DOHH2 (cell line): ENCODE results near the gene SLC7A14.

Experiments used
- H3F3A ChIP-seq: fragments of 200-600 bp; sonication (generic), shearing (Covaris generic); 2 replicates; pipeline ENCODE4 v1.6.0; 2016; ENCODE audit warnings: antibody characterized with exemption, mild to moderate bottlenecking; ENCODE audit not compliant: control insufficient read depth, insufficient read depth
- H3K27ac ChIP-seq: fragments of 200-600 bp; sonication (generic); 2 replicates; pipeline ENCODE4 v1.5.1; 2014; ENCODE audit warnings: low read depth, mild to moderate bottlenecking, low read length, moderate library complexity
- H3K27me3 ChIP-seq: fragments of 200-600 bp; sonication (generic); 2 replicates; pipeline ENCODE4 v1.6.1; 2014; ENCODE audit warnings: mild to moderate bottlenecking, low read length, mixed read lengths; ENCODE audit not compliant: control insufficient read depth
- H3K36me3 ChIP-seq: fragments of 200-600 bp; sonication (generic); 2 replicates; pipeline ENCODE4 v1.6.1; 2014; ENCODE audit warnings: mild to moderate bottlenecking, low read length, moderate library complexity, mixed read lengths; ENCODE audit not compliant: control insufficient read depth
- H3K4me1 ChIP-seq: fragments of 200-600 bp; sonication (generic); 2 replicates; pipeline ENCODE4 v1.6.1; 2014; ENCODE audit warnings: mild to moderate bottlenecking, low read length, mixed read lengths; ENCODE audit not compliant: control insufficient read depth
- H3K4me2 ChIP-seq: fragments of 200-600 bp; sonication (generic); 2 replicates; pipeline ENCODE4 v1.6.0; 2014; ENCODE audit warnings: mild to moderate bottlenecking, low read length, moderate library complexity
- H3K4me3 ChIP-seq: fragments of 200-600 bp; sonication (generic); 2 replicates; pipeline ENCODE4 v1.5.1; 2014; ENCODE audit warnings: mild to moderate bottlenecking, low read length, mixed read lengths
- H3K79me2 ChIP-seq: fragments of 200-600 bp; sonication (generic); 2 replicates; pipeline ENCODE4 v1.6.1; 2014; ENCODE audit warnings: mild to moderate bottlenecking, low read length, mixed read lengths; ENCODE audit not compliant: control insufficient read depth
- H3K9me2 ChIP-seq: fragments of 200-600 bp; sonication (generic); replicated peaks from 2 replicates; pipeline ENCODE4 v1.6.1; 2014; ENCODE audit warnings: mild to moderate bottlenecking, low read length, mixed read lengths; ENCODE audit not compliant: control insufficient read depth
- H3K9me3 ChIP-seq: fragments of 200-600 bp; sonication (generic); 2 replicates; pipeline ENCODE4 v1.6.1; 2014; ENCODE audit warnings: antibody characterized with exemption, low read length, mixed read lengths; ENCODE audit not compliant: control insufficient read depth, insufficient read depth
- H4K20me1 ChIP-seq: fragments of 200-600 bp; sonication (generic); 2 replicates; pipeline ENCODE4 v1.6.0; 2014; ENCODE audit warnings: low read depth, mild to moderate bottlenecking, antibody characterized with exemption, low read length, moderate library complexity; ENCODE audit not compliant: control insufficient read depth, insufficient read depth
- EZH2phosphoT487 ChIP-seq: fragments of 200-600 bp; sonication (generic); IDR thresholded peaks from 2 replicates; pipeline ENCODE4 v1.6.1; 2017; ENCODE audit warnings: borderline replicate concordance, mild to moderate bottlenecking, antibody characterized with exemption, low read length, moderate library complexity, mixed read lengths
- TF ChIP-seq, protein P1 (sequence below): fragments of 200-600 bp; sonication (generic); IDR thresholded peaks from one replicate; pipeline ENCODE4 v1.5.1; 2014; ENCODE audit warnings: antibody characterized with exemption, mild to moderate bottlenecking, low read depth, low read length; ENCODE audit not compliant: poor library complexity, severe bottlenecking

Gene SLC7A14

DNA sequence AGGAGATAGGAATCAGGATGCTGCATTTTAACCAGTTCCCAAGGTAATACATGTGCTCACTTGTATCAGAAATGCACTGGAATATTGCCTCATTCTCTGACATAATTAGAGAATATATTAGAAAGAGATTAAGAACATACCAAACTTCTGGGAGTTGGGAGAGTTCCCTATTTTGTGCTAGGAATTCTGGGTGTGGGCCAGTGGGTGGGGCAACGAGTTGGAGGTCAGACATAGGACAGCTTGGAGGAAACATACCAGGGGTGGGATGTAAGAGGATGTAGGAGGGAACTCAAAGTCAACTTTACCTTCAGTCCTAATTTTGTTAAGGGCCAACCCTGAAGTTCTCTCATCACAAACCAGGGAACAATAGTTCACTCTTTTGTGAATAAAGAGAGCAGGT, 83.6 kb downstream of the SLC7A14 start:
- TF ChIP-seq EZH2phosphoT487 = no peak
- TF ChIP-seq, protein P1, sequence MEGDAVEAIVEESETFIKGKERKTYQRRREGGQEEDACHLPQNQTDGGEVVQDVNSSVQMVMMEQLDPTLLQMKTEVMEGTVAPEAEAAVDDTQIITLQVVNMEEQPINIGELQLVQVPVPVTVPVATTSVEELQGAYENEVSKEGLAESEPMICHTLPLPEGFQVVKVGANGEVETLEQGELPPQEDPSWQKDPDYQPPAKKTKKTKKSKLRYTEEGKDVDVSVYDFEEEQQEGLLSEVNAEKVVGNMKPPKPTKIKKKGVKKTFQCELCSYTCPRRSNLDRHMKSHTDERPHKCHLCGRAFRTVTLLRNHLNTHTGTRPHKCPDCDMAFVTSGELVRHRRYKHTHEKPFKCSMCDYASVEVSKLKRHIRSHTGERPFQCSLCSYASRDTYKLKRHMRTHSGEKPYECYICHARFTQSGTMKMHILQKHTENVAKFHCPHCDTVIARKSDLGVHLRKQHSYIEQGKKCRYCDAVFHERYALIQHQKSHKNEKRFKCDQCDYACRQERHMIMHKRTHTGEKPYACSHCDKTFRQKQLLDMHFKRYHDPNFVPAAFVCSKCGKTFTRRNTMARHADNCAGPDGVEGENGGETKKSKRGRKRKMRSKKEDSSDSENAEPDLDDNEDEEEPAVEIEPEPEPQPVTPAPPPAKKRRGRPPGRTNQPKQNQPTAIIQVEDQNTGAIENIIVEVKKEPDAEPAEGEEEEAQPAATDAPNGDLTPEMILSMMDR = no peak

DNA sequence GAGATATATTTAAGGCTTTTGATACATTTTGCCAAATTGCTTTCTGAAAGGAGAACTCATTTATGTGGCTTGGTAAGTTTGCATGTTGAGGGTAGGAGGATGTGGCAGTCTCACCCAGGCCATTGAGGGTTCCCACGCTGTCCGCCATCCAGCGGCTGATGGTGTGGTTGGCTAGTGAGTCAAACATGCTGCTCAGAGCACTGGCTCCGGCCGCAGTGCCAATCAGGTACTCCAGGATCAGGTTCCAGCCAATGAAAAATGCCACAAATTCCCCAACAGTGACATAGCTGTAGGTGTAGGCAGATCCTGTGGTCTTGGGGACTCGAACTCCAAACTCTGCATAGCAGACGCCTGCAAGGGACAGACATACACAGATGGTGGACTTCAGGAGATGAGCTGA, 84.9 kb downstream of the SLC7A14 start:
- Histone ChIP-seq H3K4me1 (no peaks in the 10 kb centered on the region), H4K20me1 (no peaks in the 10 kb centered on the region), H3K36me3 (no peaks in the 10 kb centered on the region), H3K27me3 (peaks cover 4% of the 10 kb centered on the region; the same call in 1 of the 2 replicates), H3K9me2 (no peaks in the 10 kb centered on the region), H3K4me3 (no peak overlapping the region), H3F3A (no peaks in the 10 kb centered on the region), H3K27ac (no peak overlapping the region), H3K4me2 (no peak overlapping the region), H3K9me3 (no peaks in the 10 kb centered on the region), H3K79me2 (no peaks in the 10 kb centered on the region)
- TF ChIP-seq, protein P1 = no peak
- no peak for TF ChIP-seq EZH2phosphoT487

More for the DNA sequence above, 83.6 kb downstream of the SLC7A14 start:
- H3K9me2 ChIP-seq = no peaks in the 10 kb centered on the region
- H3K27me3 ChIP-seq = peaks cover 4% of the 10 kb centered on the region; the same call in 1 of the 2 replicates
- no peak overlapping the region for H3K27ac ChIP-seq
- no peak overlapping the region for H3K4me2 ChIP-seq
- H3K9me3 ChIP-seq = no peaks in the 10 kb centered on the region
- H4K20me1 ChIP-seq = no peaks in the 10 kb centered on the region
- peaks cover 4% of the 10 kb centered on the region; the same call in 1 of the 2 replicates for H3K4me1 ChIP-seq
- H3F3A ChIP-seq = no peaks in the 10 kb centered on the region
- no peak overlapping the region for H3K4me3 ChIP-seq
- H3K36me3 ChIP-seq = no peaks in the 10 kb centered on the region
- H3K79me2 ChIP-seq = no peaks in the 10 kb centered on the region

DNA sequence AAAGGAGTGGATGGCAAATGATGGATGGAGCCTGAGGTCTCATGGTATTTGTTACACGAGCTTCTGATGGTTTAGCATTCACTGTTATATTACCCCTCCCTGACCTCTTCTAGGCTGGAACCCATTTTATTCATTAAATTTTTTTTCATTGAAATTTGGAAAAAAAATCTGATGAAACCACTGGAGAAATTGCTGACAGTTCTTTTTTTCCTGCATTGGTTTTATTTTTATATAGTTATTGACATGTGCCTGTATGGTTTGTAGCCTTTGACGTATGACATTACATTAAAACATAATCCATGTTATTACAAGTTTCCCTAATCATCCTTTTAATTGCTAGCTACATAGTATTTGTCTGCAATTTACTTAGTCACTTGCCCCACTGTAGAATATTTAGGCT, 85.4 kb downstream of the SLC7A14 start:
- H3K27ac ChIP-seq = no peak overlapping the region
- no peaks in the 10 kb centered on the region for H3K36me3 ChIP-seq
- TF ChIP-seq, protein P1 = no peak
- TF ChIP-seq EZH2phosphoT487 = no peak
- peaks cover 4% of the 10 kb centered on the region; the same call in 1 of the 2 replicates for H3K27me3 ChIP-seq
- no peaks in the 10 kb centered on the region for H3F3A ChIP-seq
- H3K9me3 ChIP-seq = no peaks in the 10 kb centered on the region
- H3K9me2 ChIP-seq = no peaks in the 10 kb centered on the region
- no peak overlapping the region for H3K4me2 ChIP-seq
- no peaks in the 10 kb centered on the region for H3K4me1 ChIP-seq
- no peak overlapping the region for H3K4me3 ChIP-seq
- no peaks in the 10 kb centered on the region for H3K79me2 ChIP-seq
- H4K20me1 ChIP-seq = no peaks in the 10 kb centered on the region
